HepG2 (cell line): Measurements from ENCODE around the gene RPS8. TPM values are rescaled to one million over a fixed set of nuclear protein-coding genes. Genes with fewer than 3 reads are reported as not detected.

ENCODE experiments used
- polyA plus RNA-seq, 8 experiments: library from polyadenylated mRNA; depleted of rRNA in 3 of 8; stranded (reverse) in 7 of 8; unstranded in 1 of 8; fragments of >200 nt; fragmentation: Illumina TruSeq in 4 of 8; extraction: Trizol in 4 of 8; gene quantifications; 2 replicates each; pipeline versions ENCODE4 v1.2.1 to v1.2.3, GENCODE V29; 2011 to 2016; ENCODE audit warnings: low read depth in 4 of 8, missing spikeins in 1 of 8, mixed read lengths in 1 of 8; ENCODE audit not compliant: insufficient read depth in 1 of 8
- small RNA-seq, 3 experiments: library from RNA; depleted of rRNA; stranded (forward); fragments of <200 nt; gene quantifications; one replicate each; pipeline ENCODE3, GENCODE V24; 2012; ENCODE audit warnings: low read depth in 2 of 3, low replicate concordance in 1 of 3; ENCODE audit not compliant: insufficient read length in 3 of 3, insufficient read depth in 2 of 3
- total RNA-seq, 5 experiments: library from RNA; depleted of rRNA; stranded (reverse); fragments of >200 nt; fragmentation: Illumina TruSeq; extraction: Trizol; gene quantifications; 2 replicates each; pipeline ENCODE4 v1.2.3, GENCODE V29; 2016; ENCODE audit warnings: low read depth in 1 of 5

Gene RPS8
- total and polyA plus RNA-seq, 2 of the 13 experiments (the other 11 are each of a cell fraction or from before 2014, with no cell fraction given) = 2,628 to 2,822 TPM

Small RNAs within 50 kb of the gene (small RNA-seq; reads per million reads assigned to genes)
- 40.8 to 238 (median 140) reads per million in 3 experiments for gene RNU5D-1
- 6,187 to 44,749 (median 19,797) reads per million in 3 experiments for gene SNORD38A
- gene SNORD38B = 0 reads per million in 3 experiments
- 9.1 to 29.0 (median 11.8) reads per million in 3 experiments for gene SNORD46
- 0 reads per million in 3 experiments for gene SNORD55

Other genes with a start within 250 kb of the RPS8 start
- 12.6 and 13.8 TPM in 2 replicates for gene TMEM53, start 101.1 kb upstream of the RPS8 start, total RNA-seq (2016; rRNA removed; fragmentation: Illumina TruSeq; extraction: Trizol)
- gene TMEM53, start 101.1 kb upstream of the RPS8 start, polyA plus RNA-seq (2011; rRNA removed) = 20.2 and 22.3 TPM in 2 replicates
- not detected in 2 replicates for gene ARMH1, start 100.8 kb upstream of the RPS8 start, total RNA-seq (2016; rRNA removed; fragmentation: Illumina TruSeq; extraction: Trizol)
- 0.69 and 1.1 TPM in 2 replicates for gene ARMH1, start 100.8 kb upstream of the RPS8 start, polyA plus RNA-seq (2011; rRNA removed)
- gene RNU5D-1, start 44.4 kb upstream of the RPS8 start, total RNA-seq (2016; rRNA removed; fragmentation: Illumina TruSeq; extraction: Trizol) = 165 TPM in 1 of 2 replicates, not detected in the other
- not detected in 2 replicates for gene RNU5D-1, start 44.4 kb upstream of the RPS8 start, polyA plus RNA-seq (2011; rRNA removed)
- 53.7 and 72.9 TPM in 2 replicates for gene KIF2C, start 35.7 kb upstream of the RPS8 start, total RNA-seq (2016; rRNA removed; fragmentation: Illumina TruSeq; extraction: Trizol)
- gene KIF2C, start 35.7 kb upstream of the RPS8 start, polyA plus RNA-seq (2011; rRNA removed) = 18.7 and 29.7 TPM in 2 replicates
- gene BEST4, start 12.6 kb downstream of the RPS8 start, total RNA-seq (2016; rRNA removed; fragmentation: Illumina TruSeq; extraction: Trizol) = 1.4 TPM in 2 replicates
- gene BEST4, start 12.6 kb downstream of the RPS8 start, polyA plus RNA-seq (2011; rRNA removed) = 0.71 and 0.77 TPM in 2 replicates
- 4.5 and 9.8 TPM in 2 replicates for gene PLK3, start 24.8 kb downstream of the RPS8 start, total RNA-seq (2016; rRNA removed; fragmentation: Illumina TruSeq; extraction: Trizol)
- gene PLK3, start 24.8 kb downstream of the RPS8 start, polyA plus RNA-seq (2011; rRNA removed) = 16.9 and 23.4 TPM in 2 replicates
- gene DYNLT4, start 31.8 kb downstream of the RPS8 start, total RNA-seq (2016; rRNA removed; fragmentation: Illumina TruSeq; extraction: Trizol) = 0.77 TPM in 1 of 2 replicates, not detected in the other
- gene DYNLT4, start 31.8 kb downstream of the RPS8 start, polyA plus RNA-seq (2011; rRNA removed) = not detected in 2 replicates
- 1.0 and 2.7 TPM in 2 replicates for gene BTBD19, start 33.0 kb downstream of the RPS8 start, total RNA-seq (2016; rRNA removed; fragmentation: Illumina TruSeq; extraction: Trizol)
- 6.7 and 8.8 TPM in 2 replicates for gene BTBD19, start 33.0 kb downstream of the RPS8 start, polyA plus RNA-seq (2011; rRNA removed)
- 0.18 and 0.60 TPM in 2 replicates for gene PTCH2, start 67.7 kb downstream of the RPS8 start, total RNA-seq (2016; rRNA removed; fragmentation: Illumina TruSeq; extraction: Trizol)
- gene PTCH2, start 67.7 kb downstream of the RPS8 start, polyA plus RNA-seq (2011; rRNA removed) = 1.5 and 1.7 TPM in 2 replicates
- 41.0 and 62.6 TPM in 2 replicates for gene EIF2B3, start 211.1 kb downstream of the RPS8 start, total RNA-seq (2016; rRNA removed; fragmentation: Illumina TruSeq; extraction: Trizol)
- 17.1 and 20.1 TPM in 2 replicates for gene EIF2B3, start 211.1 kb downstream of the RPS8 start, polyA plus RNA-seq (2011; rRNA removed)
- gene HECTD3, start 235.8 kb downstream of the RPS8 start, total RNA-seq (2016; rRNA removed; fragmentation: Illumina TruSeq; extraction: Trizol) = 16.2 and 18.6 TPM in 2 replicates
- 24.5 and 27.1 TPM in 2 replicates for gene HECTD3, start 235.8 kb downstream of the RPS8 start, polyA plus RNA-seq (2011; rRNA removed)
- 171 and 243 TPM in 2 replicates for gene UROD, start 236.7 kb downstream of the RPS8 start, total RNA-seq (2016; rRNA removed; fragmentation: Illumina TruSeq; extraction: Trizol)
- 162 and 172 TPM in 2 replicates for gene UROD, start 236.7 kb downstream of the RPS8 start, polyA plus RNA-seq (2011; rRNA removed)